ENCODE measurements around the gene ESM1. TPM values are rescaled to one million over a fixed set of nuclear protein-coding genes. Genes with fewer than 3 reads are reported as not detected.

The ESM1 gene
- total RNA-seq, 1 experiment from 2014 or later = not detected

DNA sequence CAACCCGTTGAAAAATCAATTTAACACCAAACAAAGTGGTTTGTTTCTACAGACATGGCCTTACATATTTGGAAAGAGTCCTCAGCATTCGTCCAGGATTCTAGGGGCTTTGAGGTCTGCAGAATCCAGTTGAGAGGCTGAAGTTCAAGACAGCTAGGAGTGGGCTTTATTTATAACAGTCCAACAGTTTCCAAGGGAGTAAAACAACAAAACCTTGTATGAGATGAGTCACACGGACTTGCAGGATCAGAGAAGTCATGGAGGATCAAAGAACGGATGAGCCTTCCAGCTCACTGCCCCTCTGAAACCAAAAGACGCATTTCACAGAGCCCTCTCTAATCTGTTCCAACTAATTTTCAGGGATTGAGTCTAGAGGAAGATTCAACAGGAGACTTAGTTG, 11.1 kb upstream of the ESM1 start:
- POLR2A ChIA-PET = no interaction called here
- in situ Hi-C loops (cut with HindIII; ENCODE audit: low pct_unique_long_range_greater_than_20kb, low sequenced_read_pairs) (no loop called here), intact Hi-C loops (cut with micrococcal nuclease; ENCODE audit: unreplicated experiment) (no loop called here)
- no peak for TF ChIP-seq REST (IDR thresholded peaks at IDR 0.05; ENCODE audit: insufficient read depth in 1 of 2, low read depth in 2 of 2, low read length in 1 of 2)
- no peak for TF ChIP-seq SIN3A (IDR thresholded peaks at IDR 0.05; ENCODE audit: borderline replicate concordance, insufficient read depth, low read depth, low read length)
- TF ChIP-seq, protein P1, sequence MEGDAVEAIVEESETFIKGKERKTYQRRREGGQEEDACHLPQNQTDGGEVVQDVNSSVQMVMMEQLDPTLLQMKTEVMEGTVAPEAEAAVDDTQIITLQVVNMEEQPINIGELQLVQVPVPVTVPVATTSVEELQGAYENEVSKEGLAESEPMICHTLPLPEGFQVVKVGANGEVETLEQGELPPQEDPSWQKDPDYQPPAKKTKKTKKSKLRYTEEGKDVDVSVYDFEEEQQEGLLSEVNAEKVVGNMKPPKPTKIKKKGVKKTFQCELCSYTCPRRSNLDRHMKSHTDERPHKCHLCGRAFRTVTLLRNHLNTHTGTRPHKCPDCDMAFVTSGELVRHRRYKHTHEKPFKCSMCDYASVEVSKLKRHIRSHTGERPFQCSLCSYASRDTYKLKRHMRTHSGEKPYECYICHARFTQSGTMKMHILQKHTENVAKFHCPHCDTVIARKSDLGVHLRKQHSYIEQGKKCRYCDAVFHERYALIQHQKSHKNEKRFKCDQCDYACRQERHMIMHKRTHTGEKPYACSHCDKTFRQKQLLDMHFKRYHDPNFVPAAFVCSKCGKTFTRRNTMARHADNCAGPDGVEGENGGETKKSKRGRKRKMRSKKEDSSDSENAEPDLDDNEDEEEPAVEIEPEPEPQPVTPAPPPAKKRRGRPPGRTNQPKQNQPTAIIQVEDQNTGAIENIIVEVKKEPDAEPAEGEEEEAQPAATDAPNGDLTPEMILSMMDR (IDR thresholded peaks at IDR 0.05) = no peak
- TF ChIP-seq POLR2AphosphoS5 (IDR thresholded peaks at IDR 0.05; ENCODE audit: low read depth, low read length) = no peak
- TF ChIP-seq TCF7L2 (IDR thresholded peaks at IDR 0.05; ENCODE audit: low read depth, low read length) = no peak
- Histone ChIP-seq H3K27me3 (ENCODE audit: control insufficient read depth, insufficient read depth, low read length) (0 out of 2 replicates have a peak, but pooled peaks cover 2% of the 10 kb centered on the region), H3K36me3 (ENCODE audit: control insufficient read depth, insufficient read depth, low read length) (no peaks in the 10 kb centered on the region), H3K9me3 (ENCODE audit: control insufficient read depth, insufficient read depth, low read depth, low read length) (no peaks in the 10 kb centered on the region), H3K4me3 (ENCODE audit: low read depth in 2 of 2, low read length in 2 of 2) (no peak overlapping the region), H3K4me1 (ENCODE audit: control insufficient read depth, insufficient read depth, low read length) (no peaks in the 10 kb centered on the region), H3K27ac (ENCODE audit: low read length) (no peak overlapping the region)
- ATAC-seq = no peak
- no TSS peak for BruUV-seq (replicated peaks)
- no peak for DNase-seq (ENCODE audit: low read depth, low spot score)
- CTCF ChIA-PET = no interaction called here

DNA sequence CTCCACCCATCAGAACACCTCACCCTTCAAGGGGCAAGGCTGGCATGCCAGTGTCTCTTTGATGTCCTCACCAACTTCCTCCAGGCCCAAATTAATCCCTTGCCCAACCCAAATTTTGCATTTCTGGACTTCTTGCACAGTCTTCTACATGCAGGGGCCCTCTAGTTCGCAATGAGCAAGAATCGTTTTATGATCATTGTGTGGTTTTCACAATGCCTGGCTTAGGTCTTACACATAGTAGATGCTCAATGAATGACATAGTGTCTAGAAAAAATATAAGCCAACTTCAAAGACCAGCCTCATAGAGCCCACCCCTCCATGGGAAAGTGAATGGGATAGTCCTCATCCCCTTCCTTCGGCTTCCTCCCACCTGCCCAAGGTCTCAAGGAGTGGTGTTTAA, 9.8 kb upstream of the ESM1 start:
- Histone ChIP-seq H3K27ac (ENCODE audit: low read length) (no peak overlapping the region), H3K27me3 (ENCODE audit: control insufficient read depth, insufficient read depth, low read length) (peaks cover 2% of the 10 kb centered on the region; the same call in 1 of the 2 replicates), H3K9me3 (ENCODE audit: control insufficient read depth, insufficient read depth, low read depth, low read length) (no peaks in the 10 kb centered on the region), H3K4me1 (ENCODE audit: control insufficient read depth, insufficient read depth, low read length) (no peaks in the 10 kb centered on the region), H3K36me3 (ENCODE audit: control insufficient read depth, insufficient read depth, low read length) (no peaks in the 10 kb centered on the region), H3K4me3 (ENCODE audit: low read depth in 2 of 2, low read length in 2 of 2) (no peak overlapping the region)
- intact Hi-C loops (cut with micrococcal nuclease; ENCODE audit: unreplicated experiment) = no loop called here
- POLR2A ChIA-PET = no interaction called here
- BruUV-seq (replicated peaks) = no TSS peak
- CTCF ChIA-PET = no interaction called here
- no peak for DNase-seq (ENCODE audit: low read depth, low spot score)
- no peak for ATAC-seq
- in situ Hi-C loops (cut with HindIII; ENCODE audit: low pct_unique_long_range_greater_than_20kb, low sequenced_read_pairs) = no loop called here
- TF ChIP-seq TCF7L2 (IDR thresholded peaks at IDR 0.05; ENCODE audit: low read depth, low read length) = no peak
- no peak for TF ChIP-seq SIN3A (IDR thresholded peaks at IDR 0.05; ENCODE audit: borderline replicate concordance, insufficient read depth, low read depth, low read length)
- no peak for TF ChIP-seq REST (IDR thresholded peaks at IDR 0.05; ENCODE audit: insufficient read depth in 1 of 2, low read depth in 2 of 2, low read length in 1 of 2)
- TF ChIP-seq, protein P1 (IDR thresholded peaks at IDR 0.05) = no peak
- TF ChIP-seq POLR2AphosphoS5 (IDR thresholded peaks at IDR 0.05; ENCODE audit: low read depth, low read length) = no peak

Measured in Panc1 (cell line).